ENCODE results near the gene OST4.

GRCh38 chr2:27085673-27086089 is 14.2 kb upstream of the OST4 start:
- TF ChIP-seq CTCF (IDR thresholded peaks at IDR 0.05 in 2 of 3, conservative IDR thresholded peaks at IDR 0.05 in 1 of 3; ENCODE audit: control insufficient read depth in 2 of 3, extremely low read depth in 1 of 3, insufficient read depth in 1 of 3, low read depth in 3 of 3, low read length in 3 of 3) (peak; percentile 39 to 73 (median 52); a peak in 4 of 6 replicates), HDAC2 (IDR thresholded peaks at IDR 0.05) (no peak), ZBTB11 (CRISPR knock-in tag; IDR thresholded peaks at IDR 0.05) (no peak), JUND (IDR thresholded peaks at IDR 0.05; ENCODE audit: low read depth, low read length) (no peak), ZBTB33 (IDR thresholded peaks at IDR 0.05) (no peak), ZBTB4 (CRISPR knock-in tag; IDR thresholded peaks at IDR 0.05) (no peak), RCOR1 (conservative IDR thresholded peaks at IDR 0.05; ENCODE audit: low read depth, low read length) (no peak), BHLHE40 (IDR thresholded peaks at IDR 0.05; ENCODE audit: borderline replicate concordance in 1 of 2, low read depth in 2 of 2, low read length in 1 of 2) (peak; percentile 20 to 76; a peak in 2 of 4 replicates)
